ENCODE measurements around the gene BEND6.

BEND6 gene

GRCh38 chr6:56963043-56963442, 8.1 kb downstream of the BEND6 start:
- Histone ChIP-seq H3K14ac (ENCODE audit: low read length in 2 of 2) (no peak overlapping the region), H3K4me2 (ENCODE audit: low read length, poor library complexity, severe bottlenecking) (no peak overlapping the region), H3K9me3 (ENCODE audit: control insufficient read depth, low read length) (no peaks in the 10 kb centered on the region), H3K23ac (ENCODE audit: low read length in 2 of 2) (no peak overlapping the region), H3K18ac (ENCODE audit: low read depth in 1 of 2, low read length in 2 of 2) (no peak overlapping the region), H3K27ac (ENCODE audit: low read length, poor library complexity, severe bottlenecking) (no peak overlapping the region), H4K8ac (ENCODE audit: low read length) (no peak overlapping the region), H2BK120ac (ENCODE audit: low read depth, low read length) (no peak overlapping the region), H3K4me3 (ENCODE audit: insufficient read depth in 1 of 2, low read depth in 1 of 2, low read length in 2 of 2) (no peak overlapping the region), H4K91ac (ENCODE audit: low read length) (no peak overlapping the region), H3K27me3 (ENCODE audit: control insufficient read depth in 1 of 2, insufficient read depth in 1 of 2, low read length in 2 of 2) (no peaks in the 10 kb centered on the region), H2AFZ (ENCODE audit: low read depth, low read length) (no peak overlapping the region), H3K79me1 (replicated peaks; ENCODE audit: low read length, poor library complexity, severe bottlenecking) (peaks cover 5% of the 10 kb centered on the region), H3K36me3 (ENCODE audit: control insufficient read depth in 1 of 2, insufficient read depth in 2 of 2, low read depth in 1 of 2, low read length in 2 of 2) (no peaks in the 10 kb centered on the region), H2BK15ac (ENCODE audit: low read depth, poor library complexity, severe bottlenecking) (no peak overlapping the region), H2BK5ac (ENCODE audit: low read depth, low read length, poor library complexity, severe bottlenecking) (no peak overlapping the region), H2BK12ac (ENCODE audit: low read length in 2 of 2) (no peak overlapping the region), H2AK5ac (ENCODE audit: low read length, severe bottlenecking) (no peak overlapping the region), H3K4me1 (ENCODE audit: control insufficient read depth, insufficient read depth, low read depth, low read length) (peaks cover 1% of the 10 kb centered on the region), H3K4ac (ENCODE audit: low read depth in 1 of 2, low read length in 2 of 2) (no peak overlapping the region), H3K9ac (ENCODE audit: low read length) (no peak overlapping the region)
- WGBS = 88% methylated on average over 3 of the region's 3 CpGs
- DNase-seq = no peak

DNA sequence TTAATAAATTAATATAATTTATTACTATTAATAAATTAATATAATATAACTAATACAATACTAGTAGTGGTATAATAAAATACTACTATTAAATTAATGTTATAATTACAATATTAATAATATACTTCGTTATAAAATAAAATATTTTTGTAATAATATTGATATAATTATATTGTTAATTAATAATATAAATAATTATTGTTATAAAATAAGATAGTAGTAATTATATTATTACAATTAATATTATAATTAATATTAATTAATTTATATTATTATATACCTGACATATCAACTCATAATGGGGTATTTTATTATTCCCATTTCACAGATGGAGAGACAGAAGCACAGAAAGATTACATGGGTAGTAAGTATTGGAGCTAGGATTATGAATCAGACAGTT, 8.9 kb downstream of the BEND6 start:
- no peak overlapping the region for H3K4ac ChIP-seq (ENCODE audit: low read depth in 1 of 2, low read length in 2 of 2)
- H2BK12ac ChIP-seq (ENCODE audit: low read length in 2 of 2) = no peak overlapping the region
- no peak overlapping the region for H2AK5ac ChIP-seq (ENCODE audit: low read length, severe bottlenecking)
- H3K9me3 ChIP-seq (ENCODE audit: control insufficient read depth, low read length) = no peaks in the 10 kb centered on the region
- no CpG with 5 or more reads among the region's 1 CpG for WGBS
- no peak for DNase-seq
- no peak overlapping the region for H2BK5ac ChIP-seq (ENCODE audit: low read depth, low read length, poor library complexity, severe bottlenecking)
- no peak overlapping the region for H3K18ac ChIP-seq (ENCODE audit: low read depth in 1 of 2, low read length in 2 of 2)
- H3K14ac ChIP-seq (ENCODE audit: low read length in 2 of 2) = no peak overlapping the region
- no peaks in the 10 kb centered on the region for H3K36me3 ChIP-seq (ENCODE audit: control insufficient read depth in 1 of 2, insufficient read depth in 2 of 2, low read depth in 1 of 2, low read length in 2 of 2)
- no peaks in the 10 kb centered on the region for H3K27me3 ChIP-seq (ENCODE audit: control insufficient read depth in 1 of 2, insufficient read depth in 1 of 2, low read length in 2 of 2)
- peaks cover 1% of the 10 kb centered on the region for H3K4me1 ChIP-seq (ENCODE audit: control insufficient read depth, insufficient read depth, low read depth, low read length)
- no peak overlapping the region for H2BK15ac ChIP-seq (ENCODE audit: low read depth, poor library complexity, severe bottlenecking)
- no peak overlapping the region for H2AFZ ChIP-seq (ENCODE audit: low read depth, low read length)
- no peak overlapping the region for H4K91ac ChIP-seq (ENCODE audit: low read length)
- H3K4me2 ChIP-seq (ENCODE audit: low read length, poor library complexity, severe bottlenecking) = no peak overlapping the region
- H2BK120ac ChIP-seq (ENCODE audit: low read depth, low read length) = no peak overlapping the region
- no peak overlapping the region for H3K4me3 ChIP-seq (ENCODE audit: insufficient read depth in 1 of 2, low read depth in 1 of 2, low read length in 2 of 2)
- H3K27ac ChIP-seq (ENCODE audit: low read length, poor library complexity, severe bottlenecking) = no peak overlapping the region
- H3K9ac ChIP-seq (ENCODE audit: low read length) = no peak overlapping the region
- no peak overlapping the region for H3K23ac ChIP-seq (ENCODE audit: low read length in 2 of 2)
- H4K8ac ChIP-seq (ENCODE audit: low read length) = no peak overlapping the region
- H3K79me1 ChIP-seq (replicated peaks; ENCODE audit: low read length, poor library complexity, severe bottlenecking) = peaks cover 1% of the 10 kb centered on the region

DNA sequence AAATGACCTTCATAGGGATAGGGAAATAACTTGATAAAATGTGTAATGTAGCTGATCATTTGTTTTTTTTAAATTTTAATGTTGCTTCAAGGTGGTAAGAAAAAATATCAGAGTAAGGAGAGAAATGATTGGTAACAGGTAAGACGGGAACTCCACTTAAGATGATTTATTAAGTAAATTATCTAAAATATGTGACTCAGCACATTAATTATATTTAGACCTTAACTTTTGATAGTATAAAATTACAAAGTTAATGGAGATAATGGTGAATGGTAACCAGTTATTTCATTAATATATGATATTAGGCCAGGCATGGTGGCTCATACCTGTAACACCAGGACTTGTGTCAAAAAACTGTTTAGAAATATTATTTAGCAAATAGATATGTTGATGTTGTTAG, 10.2 kb downstream of the BEND6 start:
- Histone ChIP-seq H3K79me1 (replicated peaks; ENCODE audit: low read length, poor library complexity, severe bottlenecking) (peaks cover 1% of the 10 kb centered on the region), H3K36me3 (ENCODE audit: control insufficient read depth in 1 of 2, insufficient read depth in 2 of 2, low read depth in 1 of 2, low read length in 2 of 2) (no peaks in the 10 kb centered on the region), H2BK15ac (ENCODE audit: low read depth, poor library complexity, severe bottlenecking) (no peak overlapping the region), H3K23ac (ENCODE audit: low read length in 2 of 2) (no peak overlapping the region), H3K4me3 (ENCODE audit: insufficient read depth in 1 of 2, low read depth in 1 of 2, low read length in 2 of 2) (no peak overlapping the region), H3K9me3 (ENCODE audit: control insufficient read depth, low read length) (no peaks in the 10 kb centered on the region), H3K9ac (ENCODE audit: low read length) (no peak overlapping the region), H2AFZ (ENCODE audit: low read depth, low read length) (no peak overlapping the region), H2BK5ac (ENCODE audit: low read depth, low read length, poor library complexity, severe bottlenecking) (no peak overlapping the region), H2BK12ac (ENCODE audit: low read length in 2 of 2) (no peak overlapping the region), H3K27ac (ENCODE audit: low read length, poor library complexity, severe bottlenecking) (no peak overlapping the region), H3K4me2 (ENCODE audit: low read length, poor library complexity, severe bottlenecking) (no peak overlapping the region), H2BK120ac (ENCODE audit: low read depth, low read length) (no peak overlapping the region), H3K4me1 (ENCODE audit: control insufficient read depth, insufficient read depth, low read depth, low read length) (peaks cover 1% of the 10 kb centered on the region), H2AK5ac (ENCODE audit: low read length, severe bottlenecking) (no peak overlapping the region), H4K91ac (ENCODE audit: low read length) (no peak overlapping the region), H3K27me3 (ENCODE audit: control insufficient read depth in 1 of 2, insufficient read depth in 1 of 2, low read length in 2 of 2) (no peaks in the 10 kb centered on the region), H4K8ac (ENCODE audit: low read length) (no peak overlapping the region), H3K14ac (ENCODE audit: low read length in 2 of 2) (no peak overlapping the region), H3K4ac (ENCODE audit: low read depth in 1 of 2, low read length in 2 of 2) (no peak overlapping the region), H3K18ac (ENCODE audit: low read depth in 1 of 2, low read length in 2 of 2) (no peak overlapping the region)
- DNase-seq = no peak
- WGBS = no CpG with 5 or more reads among the region's 1 CpG

DNA sequence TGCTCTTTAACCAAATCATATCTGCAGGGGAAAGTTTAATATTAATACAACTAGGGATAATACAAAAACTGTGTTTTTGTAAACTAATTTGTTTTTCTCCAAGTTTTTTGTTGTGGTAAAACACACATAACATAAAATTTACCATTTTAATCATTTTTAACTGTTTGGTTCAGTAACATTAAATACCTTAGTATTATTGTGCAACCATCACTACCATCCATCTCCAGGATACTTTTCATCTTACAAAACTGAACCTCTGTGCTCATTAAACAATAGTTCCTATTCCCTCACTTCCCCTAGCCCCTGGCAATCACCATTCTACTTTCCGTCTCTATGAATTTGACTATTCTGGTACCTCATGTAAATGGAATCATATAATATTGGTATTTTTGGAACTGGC, 15.9 kb downstream of the BEND6 start:
- no peak overlapping the region for H4K8ac ChIP-seq (ENCODE audit: low read length)
- no peak overlapping the region for H2AK5ac ChIP-seq (ENCODE audit: low read length, severe bottlenecking)
- no peak overlapping the region for H2BK12ac ChIP-seq (ENCODE audit: low read length in 2 of 2)
- H2BK5ac ChIP-seq (ENCODE audit: low read depth, low read length, poor library complexity, severe bottlenecking) = no peak overlapping the region
- peaks cover 8% of the 10 kb centered on the region for H3K9me3 ChIP-seq (ENCODE audit: control insufficient read depth, low read length)
- H3K23ac ChIP-seq (ENCODE audit: low read length in 2 of 2) = no peak overlapping the region
- no peak overlapping the region for H3K14ac ChIP-seq (ENCODE audit: low read length in 2 of 2)
- no peak overlapping the region for H2BK15ac ChIP-seq (ENCODE audit: low read depth, poor library complexity, severe bottlenecking)
- H3K4ac ChIP-seq (ENCODE audit: low read depth in 1 of 2, low read length in 2 of 2) = no peak overlapping the region
- no peak overlapping the region for H2BK120ac ChIP-seq (ENCODE audit: low read depth, low read length)
- H2AFZ ChIP-seq (ENCODE audit: low read depth, low read length) = no peak overlapping the region
- H3K4me1 ChIP-seq (ENCODE audit: control insufficient read depth, insufficient read depth, low read depth, low read length) = no peaks in the 10 kb centered on the region
- no peak overlapping the region for H4K91ac ChIP-seq (ENCODE audit: low read length)
- no CpG with 5 or more reads among the region's 1 CpG for WGBS
- no peaks in the 10 kb centered on the region for H3K27me3 ChIP-seq (ENCODE audit: control insufficient read depth in 1 of 2, insufficient read depth in 1 of 2, low read length in 2 of 2)
- H3K4me2 ChIP-seq (ENCODE audit: low read length, poor library complexity, severe bottlenecking) = no peak overlapping the region
- no peak overlapping the region for H3K18ac ChIP-seq (ENCODE audit: low read depth in 1 of 2, low read length in 2 of 2)
- H3K79me1 ChIP-seq (replicated peaks; ENCODE audit: low read length, poor library complexity, severe bottlenecking) = no peaks in the 10 kb centered on the region
- peaks cover 2 to 8% of the 10 kb centered on the region in 2 experiments for H3K36me3 ChIP-seq (ENCODE audit: control insufficient read depth in 1 of 2, insufficient read depth in 2 of 2, low read depth in 1 of 2, low read length in 2 of 2)
- H3K9ac ChIP-seq (ENCODE audit: low read length) = no peak overlapping the region
- DNase-seq = no peak
- H3K27ac ChIP-seq (ENCODE audit: low read length, poor library complexity, severe bottlenecking) = no peak overlapping the region
- no peak overlapping the region for H3K4me3 ChIP-seq (ENCODE audit: insufficient read depth in 1 of 2, low read depth in 1 of 2, low read length in 2 of 2)

All from mesenchymal stem cell (in vitro differentiated cells and primary cell).